Thyroid gland (tissue), 4 donors: ENCODE measurements around the gene GDF11.

Experiments used
- CTCF ChIP-seq, 6 experiments: fragments of 200-600 bp in 3 of 6; fragments of 450-650 bp in 3 of 6; sonication (generic) in 3 of 6; IDR thresholded peaks; one replicate each; pipeline ENCODE4 v1.5.1; 2016 to 2019; ENCODE audit warnings: antibody characterized with exemption in 6 of 6, mild to moderate bottlenecking in 2 of 6, inconsistent platforms in 1 of 6, moderate library complexity in 1 of 6
- POLR2A ChIP-seq, 2 donors: fragments of 450-650 bp; IDR thresholded peaks; one replicate each; pipeline ENCODE4 v1.6.1; 2017; ENCODE audit warnings: antibody characterized with exemption in 2 of 2, mild to moderate bottlenecking in 2 of 2, moderate library complexity in 1 of 2

- TF ChIP-seq CTCF (IDR thresholded peaks at IDR 0.05) (no peak), POLR2A (IDR thresholded peaks at IDR 0.05) (no peak)
These were observed 20.0 kb upstream of the GDF11 start for GRCh38 chr12:55722948-55723347.
